MM.1S (cell line): ENCODE data around the gene PDE10A.

Experiments used
- EZH2 ChIP-seq: fragments of 300-600 bp; sonication (generic); optimal IDR thresholded peaks from 2 replicates; pipeline ENCODE3; 2017; ENCODE audit warnings: low read depth, mild to moderate bottlenecking, antibody characterized with exemption, low read length, mixed read lengths
- TF ChIP-seq, protein P1 (sequence below): fragments of 300-600 bp; sonication (generic); IDR thresholded peaks from 2 replicates; pipeline ENCODE4 v1.5.1; 2016; ENCODE audit warnings: antibody characterized with exemption, low read length, mixed read lengths

DNA sequence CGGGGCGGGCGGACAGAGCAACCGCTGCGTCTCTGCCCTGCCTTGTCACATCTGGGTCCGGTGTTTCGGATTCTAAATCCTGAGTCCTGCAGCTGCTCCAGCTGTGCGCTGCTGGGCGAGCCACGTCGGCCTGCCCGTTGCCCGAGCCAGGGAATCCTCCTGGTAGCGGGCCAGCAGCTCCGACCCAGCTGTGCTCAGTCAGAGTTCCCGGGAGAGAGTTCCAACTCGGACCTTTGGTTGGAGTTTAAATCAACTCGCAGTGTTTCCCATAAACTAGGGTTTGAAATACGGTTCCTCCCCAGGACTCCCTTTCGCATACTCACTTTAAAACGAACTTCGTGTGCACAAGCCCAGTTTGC is 315 bp upstream of the PDE10A start:
- TF ChIP-seq, protein P1, sequence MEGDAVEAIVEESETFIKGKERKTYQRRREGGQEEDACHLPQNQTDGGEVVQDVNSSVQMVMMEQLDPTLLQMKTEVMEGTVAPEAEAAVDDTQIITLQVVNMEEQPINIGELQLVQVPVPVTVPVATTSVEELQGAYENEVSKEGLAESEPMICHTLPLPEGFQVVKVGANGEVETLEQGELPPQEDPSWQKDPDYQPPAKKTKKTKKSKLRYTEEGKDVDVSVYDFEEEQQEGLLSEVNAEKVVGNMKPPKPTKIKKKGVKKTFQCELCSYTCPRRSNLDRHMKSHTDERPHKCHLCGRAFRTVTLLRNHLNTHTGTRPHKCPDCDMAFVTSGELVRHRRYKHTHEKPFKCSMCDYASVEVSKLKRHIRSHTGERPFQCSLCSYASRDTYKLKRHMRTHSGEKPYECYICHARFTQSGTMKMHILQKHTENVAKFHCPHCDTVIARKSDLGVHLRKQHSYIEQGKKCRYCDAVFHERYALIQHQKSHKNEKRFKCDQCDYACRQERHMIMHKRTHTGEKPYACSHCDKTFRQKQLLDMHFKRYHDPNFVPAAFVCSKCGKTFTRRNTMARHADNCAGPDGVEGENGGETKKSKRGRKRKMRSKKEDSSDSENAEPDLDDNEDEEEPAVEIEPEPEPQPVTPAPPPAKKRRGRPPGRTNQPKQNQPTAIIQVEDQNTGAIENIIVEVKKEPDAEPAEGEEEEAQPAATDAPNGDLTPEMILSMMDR, result no peak
- TF ChIP-seq EZH2, result no peak
